H1 (cell line): ENCODE measurements around the gene LDLRAD4. TPM values are rescaled to one million over a fixed set of nuclear protein-coding genes. Genes with fewer than 3 reads are reported as not detected.

Experiments used
- CBX8 ChIP-seq: fragments of 300-800, 300-1000 bp; sonication (generic); IDR thresholded peaks from 2 replicates; pipeline ENCODE4 v1.7.1; 2016; ENCODE audit warnings: low read depth, low read length, borderline replicate concordance
- JUN ChIP-seq: IDR thresholded peaks from 2 replicates; pipeline ENCODE4 v1.6.1; 2011; ENCODE audit warnings: low read depth, mild to moderate bottlenecking, improper control_type of control experiment, low read length
- KDM1A ChIP-seq: fragments of 200-600, 300-600 bp; sonication (generic); IDR thresholded peaks from 2 replicates; pipeline ENCODE4 v1.7.1; 2016; ENCODE audit warnings: mild to moderate bottlenecking, low read length, borderline replicate concordance
- TAF7 ChIP-seq: optimal IDR thresholded peaks from 2 replicates; pipeline ENCODE3; 2011; ENCODE audit warnings: low read depth, mild to moderate bottlenecking, inconsistent platforms, low read length, moderate library complexity, borderline replicate concordance
- USF2 ChIP-seq: IDR thresholded peaks from 2 replicates; pipeline ENCODE4 v1.6.1; 2011; ENCODE audit warnings: low read length, improper control_type of control experiment
- polyA plus RNA-seq, 7 experiments: library from polyadenylated mRNA; depleted of rRNA in 3 of 7; stranded (reverse) in 5 of 7; unstranded in 2 of 7; fragments of >200 nt in 5 of 7; fragments of 200-250 nt in 2 of 7; gene quantifications; 1 replicate in 5 of 7; 2 replicates in 1 of 7; 4 replicates in 1 of 7; pipeline versions ENCODE4 v1.2.1 to v1.2.3, GENCODE V29; 2011 to 2013; ENCODE audit warnings: missing spikeins in 2 of 7, mixed read lengths in 2 of 7
- total RNA-seq: library from RNA; stranded (reverse); fragmentation: NEBNext Ultra II Directional; extraction: Animal tissue kit (Norgen Biotek cat#: 25700); gene quantifications from 2 replicates; pipeline ENCODE4 v1.2.1, GENCODE V29; 2021

Gene LDLRAD4
- total and polyA plus RNA-seq, 2 of the 8 experiments (the other 6 are each of a cell fraction or from before 2014, with no cell fraction given), result 0.77 to 1.4 TPM

- TF ChIP-seq KDM1A (no peak), CBX8 (no peak), TAF7 (no peak), JUN (no peak), USF2 (no peak)
Measured at GRCh38 chr18:13368080-13368813, 149.7 kb downstream of the LDLRAD4 start (continued).
